ENCODE measurements around the gene MRPS24. TPM values are rescaled to one million over a fixed set of nuclear protein-coding genes. Genes with fewer than 3 reads are reported as not detected.
A peak's percentile ranks its signal among the peaks of the same experiment; 100 is the strongest.

Gene MRPS24
- polyA plus RNA-seq (2013), result 67.6 TPM

GRCh38 chr7:43869006-43869866 is at the start of gene MRPS24:
MRPS24 (minus strand) TSS chr7:43869517; CDS start chr7:43869495, 22 bp downstream.
- peak; percentile 96 to 97 (median 97) for DNase-seq
- peaks cover 0 to 5% (median 0%) of the 10 kb centered on the region in 5 experiments for H3K27me3 ChIP-seq (replicated peaks in 2 of 5; ENCODE audit: control insufficient read depth in 4 of 5, insufficient read depth in 5 of 5, low read length in 4 of 5)
- H3K4me1 ChIP-seq (ENCODE audit: control extremely low read depth in 1 of 4, control insufficient read depth in 4 of 4, insufficient read depth in 4 of 4, low read length in 3 of 4), result peaks cover 7 to 18% (median 14%) of the 10 kb centered on the region in 4 experiments
- ChIA-PET CTCF (interaction anchor here (1.0 kb wide), 1 partner anchor 108 kb away, joined by 3 read pairs; no protein-coding TSS in a partner anchor), POLR2A (no interaction called here)
- peak within 1 kb of the TSS; percentile 58 to 96 (median 82) for H3K4me3 ChIP-seq (ENCODE audit: control insufficient read depth in 1 of 7, extremely low read depth in 1 of 7, insufficient read depth in 4 of 7, low read depth in 2 of 7, low read length in 6 of 7)
- peaks cover 6 to 20% (median 11%) of the 10 kb centered on the region in 4 experiments for H3K36me3 ChIP-seq (ENCODE audit: control insufficient read depth in 4 of 4, insufficient read depth in 4 of 4, low read length in 3 of 4)
- under 1% methylated on average over 63 of the region's 81 CpGs for WGBS (ENCODE audit: insufficient coverage)
- peak within 1 kb of the TSS in 1 of 2 experiments; percentile 68 for H3K27ac ChIP-seq (ENCODE audit: insufficient read depth in 1 of 2, low read depth in 1 of 2, low read length in 2 of 2, poor library complexity in 1 of 2, severe bottlenecking in 2 of 2)
- peaks cover 0 to 2% (median 0%) of the 10 kb centered on the region in 5 experiments for H3K9me3 ChIP-seq (ENCODE audit: control extremely low read depth in 1 of 5, control insufficient read depth in 4 of 5, insufficient read depth in 2 of 5, low read depth in 1 of 5, low read length in 4 of 5)

GRCh38 chr7:43915907-43916306 is 46.6 kb upstream of the MRPS24 start:
- CTCF ChIA-PET, result no interaction called here
- Histone ChIP-seq H3K36me3 (ENCODE audit: control insufficient read depth in 4 of 4, insufficient read depth in 4 of 4, low read length in 3 of 4) (peaks cover 0 to 10% (median 3%) of the 10 kb centered on the region in 4 experiments), H3K9me3 (ENCODE audit: control extremely low read depth in 1 of 5, control insufficient read depth in 4 of 5, insufficient read depth in 2 of 5, low read depth in 1 of 5, low read length in 4 of 5) (peaks cover 0 to 5% (median 0%) of the 10 kb centered on the region in 5 experiments), H3K4me3 (ENCODE audit: control insufficient read depth in 1 of 7, extremely low read depth in 1 of 7, insufficient read depth in 4 of 7, low read depth in 2 of 7, low read length in 6 of 7) (no peak overlapping the region), H3K4me1 (ENCODE audit: control extremely low read depth in 1 of 4, control insufficient read depth in 4 of 4, insufficient read depth in 4 of 4, low read length in 3 of 4) (no peaks in the 10 kb centered on the region), H3K27me3 (replicated peaks in 2 of 5; ENCODE audit: control insufficient read depth in 4 of 5, insufficient read depth in 5 of 5, low read length in 4 of 5) (no peaks in the 10 kb centered on the region), H3K27ac (ENCODE audit: insufficient read depth in 1 of 2, low read depth in 1 of 2, low read length in 2 of 2, poor library complexity in 1 of 2, severe bottlenecking in 2 of 2) (no peak overlapping the region)
- no peak for DNase-seq
- WGBS (ENCODE audit: insufficient coverage), result 100% methylated on average over 3 of the region's 5 CpGs
- POLR2A ChIA-PET, result no interaction called here

GRCh38 chr7:43914795-43915194 is 45.5 kb upstream of the MRPS24 start:
- Histone ChIP-seq H3K36me3 (ENCODE audit: control insufficient read depth in 4 of 4, insufficient read depth in 4 of 4, low read length in 3 of 4) (peaks cover 0 to 10% (median 3%) of the 10 kb centered on the region in 4 experiments), H3K9me3 (ENCODE audit: control extremely low read depth in 1 of 5, control insufficient read depth in 4 of 5, insufficient read depth in 2 of 5, low read depth in 1 of 5, low read length in 4 of 5) (peaks cover 0 to 5% (median 0%) of the 10 kb centered on the region in 5 experiments), H3K4me1 (ENCODE audit: control extremely low read depth in 1 of 4, control insufficient read depth in 4 of 4, insufficient read depth in 4 of 4, low read length in 3 of 4) (no peaks in the 10 kb centered on the region), H3K4me3 (ENCODE audit: control insufficient read depth in 1 of 7, extremely low read depth in 1 of 7, insufficient read depth in 4 of 7, low read depth in 2 of 7, low read length in 6 of 7) (no peak overlapping the region), H3K27me3 (replicated peaks in 2 of 5; ENCODE audit: control insufficient read depth in 4 of 5, insufficient read depth in 5 of 5, low read length in 4 of 5) (no peaks in the 10 kb centered on the region), H3K27ac (ENCODE audit: insufficient read depth in 1 of 2, low read depth in 1 of 2, low read length in 2 of 2, poor library complexity in 1 of 2, severe bottlenecking in 2 of 2) (no peak overlapping the region)
- CTCF ChIA-PET, result interaction anchor here (1.0 to 1.1 kb wide), 2 partner anchors 10 to 13 kb away, joined by 3 to 4 read pairs; no protein-coding TSS in a partner anchor
- POLR2A ChIA-PET, result no interaction called here
- DNase-seq, result no peak
- WGBS (ENCODE audit: insufficient coverage), result 97% methylated on average over 4 of the region's 5 CpGs

- ChIA-PET CTCF (no interaction called here), POLR2A (no interaction called here)
- H3K4me3 ChIP-seq (ENCODE audit: control insufficient read depth in 1 of 7, extremely low read depth in 1 of 7, insufficient read depth in 4 of 7, low read depth in 2 of 7, low read length in 6 of 7), result peak within 1 kb of the TSS; percentile 35 to 86 (median 72)
- peak within 1 kb of the TSS in 1 of 2 experiments; percentile 82 for H3K27ac ChIP-seq (ENCODE audit: insufficient read depth in 1 of 2, low read depth in 1 of 2, low read length in 2 of 2, poor library complexity in 1 of 2, severe bottlenecking in 2 of 2)
- H3K27me3 ChIP-seq (replicated peaks in 2 of 5; ENCODE audit: control insufficient read depth in 4 of 5, insufficient read depth in 5 of 5, low read length in 4 of 5), result peaks cover 0 to 2% (median 0%) of the 10 kb centered on the region in 5 experiments
- peaks cover 0 to 17% (median 9%) of the 10 kb centered on the region in 4 experiments for H3K4me1 ChIP-seq (ENCODE audit: control extremely low read depth in 1 of 4, control insufficient read depth in 4 of 4, insufficient read depth in 4 of 4, low read length in 3 of 4)
- DNase-seq, result peak; percentile 29 to 64 (median 52)
- 0% methylated on average over 35 of the region's 73 CpGs for WGBS (ENCODE audit: insufficient coverage)
- no peaks in the 10 kb centered on the region for H3K36me3 ChIP-seq (ENCODE audit: control insufficient read depth in 4 of 4, insufficient read depth in 4 of 4, low read length in 3 of 4)
- H3K9me3 ChIP-seq (ENCODE audit: control extremely low read depth in 1 of 5, control insufficient read depth in 4 of 5, insufficient read depth in 2 of 5, low read depth in 1 of 5, low read length in 4 of 5), result no peaks in the 10 kb centered on the region
Measured at GRCh38 chr7:43906331-43907010, 37.2 kb upstream of the MRPS24 start, which contains the start of gene URGCP. URGCP (minus strand) TSS chr7:43906596; CDS start chr7:43906575, 21 bp downstream.

- CTCF ChIA-PET, result no interaction called here
- peak; percentile 14 to 48 (median 28) for DNase-seq
- peak overlapping the region in 1 of 2 experiments; percentile 82 for H3K27ac ChIP-seq (ENCODE audit: insufficient read depth in 1 of 2, low read depth in 1 of 2, low read length in 2 of 2, poor library complexity in 1 of 2, severe bottlenecking in 2 of 2)
- peaks cover 0 to 7% (median 0%) of the 10 kb centered on the region in 5 experiments for H3K27me3 ChIP-seq (replicated peaks in 2 of 5; ENCODE audit: control insufficient read depth in 4 of 5, insufficient read depth in 5 of 5, low read length in 4 of 5)
- POLR2A ChIA-PET, result interaction anchor here (0.9 kb wide), 1 partner anchor 21 kb away, joined by 3 read pairs; no protein-coding TSS in a partner anchor
- no peaks in the 10 kb centered on the region for H3K36me3 ChIP-seq (ENCODE audit: control insufficient read depth in 4 of 4, insufficient read depth in 4 of 4, low read length in 3 of 4)
- peak overlapping the region; percentile 34 to 86 (median 72) for H3K4me3 ChIP-seq (ENCODE audit: control insufficient read depth in 1 of 7, extremely low read depth in 1 of 7, insufficient read depth in 4 of 7, low read depth in 2 of 7, low read length in 6 of 7)
- no peaks in the 10 kb centered on the region for H3K9me3 ChIP-seq (ENCODE audit: control extremely low read depth in 1 of 5, control insufficient read depth in 4 of 5, insufficient read depth in 2 of 5, low read depth in 1 of 5, low read length in 4 of 5)
- under 1% methylated on average over 43 of the region's 43 CpGs for WGBS (ENCODE audit: insufficient coverage)
- peaks cover 0 to 21% (median 9%) of the 10 kb centered on the region in 4 experiments for H3K4me1 ChIP-seq (ENCODE audit: control extremely low read depth in 1 of 4, control insufficient read depth in 4 of 4, insufficient read depth in 4 of 4, low read length in 3 of 4)
Measured at GRCh38 chr7:43905956-43906330, 36.6 kb upstream of the MRPS24 start.

GRCh38 chr7:43905209-43905946 is 36.1 kb upstream of the MRPS24 start:
- peaks cover 0 to 7% (median 0%) of the 10 kb centered on the region in 5 experiments for H3K27me3 ChIP-seq (replicated peaks in 2 of 5; ENCODE audit: control insufficient read depth in 4 of 5, insufficient read depth in 5 of 5, low read length in 4 of 5)
- H3K9me3 ChIP-seq (ENCODE audit: control extremely low read depth in 1 of 5, control insufficient read depth in 4 of 5, insufficient read depth in 2 of 5, low read depth in 1 of 5, low read length in 4 of 5), result no peaks in the 10 kb centered on the region
- WGBS (ENCODE audit: insufficient coverage), result 83% methylated on average over 4 of the region's 8 CpGs
- H3K4me1 ChIP-seq (ENCODE audit: control extremely low read depth in 1 of 4, control insufficient read depth in 4 of 4, insufficient read depth in 4 of 4, low read length in 3 of 4), result peaks cover 0 to 21% (median 9%) of the 10 kb centered on the region in 4 experiments
- H3K4me3 ChIP-seq (ENCODE audit: control insufficient read depth in 1 of 7, extremely low read depth in 1 of 7, insufficient read depth in 4 of 7, low read depth in 2 of 7, low read length in 6 of 7), result peak overlapping the region; percentile 34 to 86 (median 72)
- ChIA-PET CTCF (interaction anchor here (0.6 kb wide), 2 partner anchors 65 to 78 kb away, joined by 3 read pairs; no protein-coding TSS in a partner anchor), POLR2A (interaction anchor here (0.9 kb wide), 1 partner anchor 22 kb away, joined by 3 read pairs; no protein-coding TSS in a partner anchor)
- peaks cover 0 to 2% (median 0%) of the 10 kb centered on the region in 4 experiments for H3K36me3 ChIP-seq (ENCODE audit: control insufficient read depth in 4 of 4, insufficient read depth in 4 of 4, low read length in 3 of 4)
- no peak for DNase-seq
- peak overlapping the region in 1 of 2 experiments; percentile 82 for H3K27ac ChIP-seq (ENCODE audit: insufficient read depth in 1 of 2, low read depth in 1 of 2, low read length in 2 of 2, poor library complexity in 1 of 2, severe bottlenecking in 2 of 2)

Measured in common myeloid progenitor, CD34-positive (primary cell).